AG04450 (cell line): ENCODE data around the gene CAMKK2. TPM values are rescaled to one million over a fixed set of nuclear protein-coding genes. Genes with fewer than 3 reads are reported as not detected.

ENCODE experiments used
- CTCF ChIA-PET: fragments of 300-600, 350-600 bp; formaldehyde crosslinking; extraction: SDS; loops from one replicate; lab custom pipeline; 2022; ENCODE audit warnings: antibody characterized with exemption, inconsistent platforms; lab: Charles Lee
- POLR2A ChIA-PET: fragments of 350-600 bp; formaldehyde crosslinking; extraction: SDS; loops from one replicate; lab custom pipeline; 2021; ENCODE audit warnings: antibody characterized with exemption, inconsistent platforms; lab: Yijun Ruan, JAX
- DNase-seq: peaks from one replicate; pipeline ENCODE4 v3.0.0-alpha.2; 2011; ENCODE audit warnings: low read depth, low spot score
- H3K27ac ChIP-seq: one replicate; pipeline ENCODE4 v1.5.1; 2012; ENCODE audit warnings: low read depth, low read length, control low read depth
- H3K27me3 ChIP-seq: one replicate; pipeline ENCODE4 v1.6.0; 2012; ENCODE audit warnings: low read length; ENCODE audit not compliant: control insufficient read depth, insufficient read depth
- H3K4me3 ChIP-seq: 2 replicates; pipeline ENCODE4 v1.5.1; 2011; ENCODE audit warnings: mild to moderate bottlenecking, low read depth, low read length, control low read depth
- H3K9me3 ChIP-seq: 2 replicates; pipeline ENCODE4 v1.5.1; 2012; ENCODE audit warnings: low read length; ENCODE audit not compliant: control insufficient read depth, insufficient read depth
- polyA minus RNA-seq: library from RNA; depleted of rRNA, polyadenylated mRNA; stranded (reverse); fragments of >200 nt; gene quantifications from 2 replicates; pipeline ENCODE4 v1.2.3, GENCODE V29; 2011; rRNA and poly(A)+ RNA removed
- polyA plus RNA-seq: library from polyadenylated mRNA; depleted of rRNA; stranded (reverse); fragments of >200 nt; gene quantifications from 2 replicates; pipeline ENCODE4 v1.2.3, GENCODE V29; 2011; rRNA removed
- TF ChIP-seq, protein P1 (sequence below): IDR thresholded peaks from 2 replicates; pipeline ENCODE4 v1.5.1; 2011; ENCODE audit warnings: low read depth, low read length, control low read depth, inconsistent platforms

Gene CAMKK2
- polyA plus RNA-seq (23.1 and 24.2 TPM in 2 replicates), polyA minus RNA-seq (21.8 and 30.4 TPM in 2 replicates)

DNA sequence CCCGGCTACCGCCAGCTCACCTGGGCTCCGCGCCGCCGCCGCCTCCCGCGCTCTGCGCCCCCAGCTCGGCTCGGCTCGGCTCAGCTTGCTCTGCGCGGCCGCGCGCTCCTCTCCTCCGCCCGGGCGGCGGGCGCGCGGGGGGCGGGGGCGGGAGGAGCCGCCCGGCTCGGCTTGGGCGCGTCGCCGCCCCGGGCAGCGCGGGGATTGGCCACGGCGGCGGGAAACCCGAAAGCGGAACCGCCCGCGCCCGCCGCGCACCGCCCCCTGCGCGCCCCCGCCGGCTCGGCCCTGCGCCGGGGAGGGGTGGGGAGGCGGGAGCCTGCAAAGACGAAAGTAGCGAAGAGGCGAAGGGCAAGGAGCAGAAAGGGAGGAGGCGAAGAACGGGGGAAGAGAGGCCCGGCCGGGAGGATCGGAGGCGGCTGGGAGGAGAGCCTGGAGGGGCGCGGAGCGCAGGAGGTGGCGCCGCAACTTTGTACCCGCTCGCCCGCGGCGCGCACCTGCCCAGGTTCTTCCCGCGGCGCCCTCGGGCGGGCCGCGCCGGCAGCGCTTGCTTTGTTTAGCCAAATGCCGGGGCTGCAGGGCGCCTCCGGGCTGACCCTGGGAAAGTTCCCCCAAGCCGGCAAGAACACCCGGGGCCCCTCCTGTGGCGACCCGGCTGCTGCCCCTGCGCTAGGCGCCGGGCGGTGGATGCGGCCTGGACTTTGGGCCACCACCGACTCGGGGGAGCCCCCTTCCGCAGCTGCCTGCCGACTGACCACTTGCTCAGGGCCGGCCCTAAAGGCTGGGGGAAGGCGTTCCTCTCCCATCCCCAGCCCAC, at the start of gene CAMKK2:
Gene CAMKK2, minus strand, starts transcription at position 92 of the 817 bp plus-strand sequence. CDS start 22,183 bp downstream, outside the sequence.
- Histone ChIP-seq H3K27me3 (no peaks in the 10 kb centered on the region), H3K4me3 (peak within 1 kb of the TSS; percentile 84), H3K27ac (peak within 1 kb of the TSS; percentile 11), H3K9me3 (no peaks in the 10 kb centered on the region; the same call in 1 of the 2 replicates)
- ChIA-PET POLR2A (interaction anchor here (0.6 kb wide), 1 partner anchor 32 kb away, joined by 3 read pairs; no protein-coding TSS in a partner anchor), CTCF (interaction anchor here (0.6 to 1.5 kb wide), 4 partner anchors 13 to 915 kb away, joined by 3 to 4 read pairs (median 3); no protein-coding TSS in a partner anchor)
- TF ChIP-seq, protein P1, sequence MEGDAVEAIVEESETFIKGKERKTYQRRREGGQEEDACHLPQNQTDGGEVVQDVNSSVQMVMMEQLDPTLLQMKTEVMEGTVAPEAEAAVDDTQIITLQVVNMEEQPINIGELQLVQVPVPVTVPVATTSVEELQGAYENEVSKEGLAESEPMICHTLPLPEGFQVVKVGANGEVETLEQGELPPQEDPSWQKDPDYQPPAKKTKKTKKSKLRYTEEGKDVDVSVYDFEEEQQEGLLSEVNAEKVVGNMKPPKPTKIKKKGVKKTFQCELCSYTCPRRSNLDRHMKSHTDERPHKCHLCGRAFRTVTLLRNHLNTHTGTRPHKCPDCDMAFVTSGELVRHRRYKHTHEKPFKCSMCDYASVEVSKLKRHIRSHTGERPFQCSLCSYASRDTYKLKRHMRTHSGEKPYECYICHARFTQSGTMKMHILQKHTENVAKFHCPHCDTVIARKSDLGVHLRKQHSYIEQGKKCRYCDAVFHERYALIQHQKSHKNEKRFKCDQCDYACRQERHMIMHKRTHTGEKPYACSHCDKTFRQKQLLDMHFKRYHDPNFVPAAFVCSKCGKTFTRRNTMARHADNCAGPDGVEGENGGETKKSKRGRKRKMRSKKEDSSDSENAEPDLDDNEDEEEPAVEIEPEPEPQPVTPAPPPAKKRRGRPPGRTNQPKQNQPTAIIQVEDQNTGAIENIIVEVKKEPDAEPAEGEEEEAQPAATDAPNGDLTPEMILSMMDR, result no peak; the same call in 1 of the 2 replicates
- peak; percentile 11 for DNase-seq

DNA sequence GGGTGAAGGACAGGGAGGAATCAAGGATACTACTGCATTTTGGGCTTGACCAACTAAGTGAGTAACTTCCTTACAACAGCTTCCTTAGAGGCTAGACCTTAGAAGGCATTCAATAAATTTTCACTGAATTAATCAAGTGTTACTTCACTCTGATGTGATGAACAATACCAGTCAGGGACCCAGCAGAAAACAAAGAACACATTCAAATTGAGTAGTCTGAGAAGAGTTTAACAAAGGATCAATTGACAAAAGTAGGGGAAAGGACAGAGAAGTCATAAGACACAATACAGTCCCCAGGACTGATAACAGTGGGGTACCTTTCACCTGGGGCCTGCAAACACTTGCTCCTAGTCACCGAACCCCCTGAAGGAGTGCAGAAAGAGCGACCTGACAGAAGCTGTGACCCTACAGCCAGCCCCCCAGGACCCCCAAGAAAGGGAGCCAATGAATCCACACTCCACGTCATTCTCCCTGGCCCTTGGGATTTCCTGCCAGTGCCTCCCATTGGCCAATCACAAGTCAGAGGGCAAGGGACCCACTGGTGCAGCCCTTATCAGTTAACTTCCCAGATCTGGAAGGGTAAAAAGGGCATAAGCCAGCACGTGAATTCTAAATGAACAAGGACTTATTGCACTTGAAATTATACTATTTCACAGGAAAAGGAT, 48.8 kb upstream of the CAMKK2 start:
- Histone ChIP-seq H3K27ac (no peak overlapping the region), H3K9me3 (no peaks in the 10 kb centered on the region), H3K27me3 (no peaks in the 10 kb centered on the region), H3K4me3 (no peak overlapping the region)
- ChIA-PET CTCF (interaction anchor here (2.4 to 7.7 kb wide), 2 partner anchors 11 kb away, joined by 29 to 53 read pairs; no protein-coding TSS in a partner anchor), POLR2A (no interaction called here)
- TF ChIP-seq, protein P1, result no peak
- DNase-seq, result no peak

DNA sequence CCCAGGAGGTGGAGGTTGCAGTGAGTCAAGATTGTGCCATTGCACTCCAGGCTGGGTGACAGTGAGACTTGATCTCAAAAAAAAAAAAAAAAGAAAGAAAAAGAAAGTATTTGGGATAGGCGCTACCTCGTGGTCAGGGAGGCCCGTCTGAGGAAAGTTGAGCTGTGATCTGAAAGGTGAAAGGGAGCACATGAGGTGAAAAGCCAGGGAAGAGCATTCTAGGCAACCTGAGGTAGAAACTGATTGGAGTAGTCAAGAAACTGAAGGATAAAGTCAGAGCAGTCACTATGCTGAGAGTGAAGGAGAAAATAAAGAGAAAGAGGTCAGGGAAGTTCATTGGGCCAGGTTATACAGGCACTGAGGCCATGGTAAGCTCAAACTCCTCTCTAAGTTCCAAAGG, 48.0 kb upstream of the CAMKK2 start:
- ChIA-PET POLR2A (interaction anchor here (0.7 kb wide), 1 partner anchor 16 kb away, joined by 3 read pairs; no protein-coding TSS in a partner anchor), CTCF (interaction anchor here (2.4 kb wide), 1 partner anchor 10 kb away, joined by 29 read pairs; no protein-coding TSS in a partner anchor)
- no peaks in the 10 kb centered on the region for H3K27me3 ChIP-seq

DNA sequence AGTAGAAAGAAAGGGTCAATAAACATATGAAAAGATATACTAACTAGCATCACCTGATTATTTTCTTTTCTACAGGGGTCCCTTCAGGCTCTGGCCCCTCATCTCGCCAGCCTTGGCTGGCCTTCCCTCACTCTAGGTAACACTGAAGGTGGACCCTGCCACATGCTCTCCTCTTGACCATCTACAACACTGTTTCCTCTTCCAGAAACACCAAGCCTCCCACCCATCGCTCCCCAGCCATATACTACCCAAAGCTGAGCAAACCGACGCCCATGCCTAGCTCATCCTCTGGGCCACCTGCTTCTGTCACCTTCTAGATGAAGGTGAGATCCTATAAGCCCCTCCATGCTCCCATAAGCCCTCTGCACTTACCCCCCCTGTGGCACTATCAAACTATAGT, 40.9 kb upstream of the CAMKK2 start:
- H3K27ac ChIP-seq, result no peak overlapping the region
- H3K4me3 ChIP-seq, result no peak overlapping the region
- ChIA-PET POLR2A (no interaction called here), CTCF (interaction anchor here (1.5 kb wide), 1 partner anchor 106 kb away, joined by 5 read pairs; no protein-coding TSS in a partner anchor)
- TF ChIP-seq, protein P1, result no peak
- no peaks in the 10 kb centered on the region for H3K9me3 ChIP-seq
- no peaks in the 10 kb centered on the region for H3K27me3 ChIP-seq
- no peak for DNase-seq

More for the DNA sequence above, 48.0 kb upstream of the CAMKK2 start:
- Histone ChIP-seq H3K9me3 (no peaks in the 10 kb centered on the region), H3K4me3 (no peak overlapping the region), H3K27ac (no peak overlapping the region)
- TF ChIP-seq, protein P1, result no peak
- DNase-seq, result no peak
